GM10266 (cell line): ENCODE measurements around the gene SLC25A6.

Experiments
- DNase-seq: peaks from one replicate; pipeline ENCODE4 v3.0.0; 2012; ENCODE audit errors: extremely low spot score
- CTCF ChIP-seq: IDR thresholded peaks from 2 replicates; pipeline ENCODE4 v1.5.1; 2012; ENCODE audit warnings: mild to moderate bottlenecking, low read depth; ENCODE audit not compliant: control insufficient read depth, insufficient read depth; ENCODE audit errors: missing control alignments

SLC25A6 gene

DNA sequence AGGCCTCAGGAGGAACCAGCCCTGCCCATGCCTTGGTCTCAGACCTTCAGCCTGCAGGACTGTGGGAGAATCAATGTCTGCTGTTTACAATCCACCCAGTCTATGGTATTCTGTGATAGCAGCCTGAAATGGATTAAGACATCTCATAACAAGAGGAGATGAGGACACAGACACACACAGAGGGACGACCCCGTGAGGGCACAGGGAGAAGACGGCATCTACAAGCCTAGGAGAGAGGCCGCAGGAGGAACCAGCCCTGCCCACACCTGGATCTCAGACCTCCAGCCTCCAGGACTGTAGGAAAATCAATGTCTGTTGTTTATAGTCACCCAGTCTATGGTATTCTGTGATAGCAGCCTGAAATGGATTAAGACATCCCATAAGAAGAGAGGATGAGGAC lies 3.3 kb downstream of the SLC25A6 start:
- no peak for DNase-seq
- TF ChIP-seq CTCF: no peak

GRCh38 chrX:1387141-1387776 lies 4.7 kb downstream of the SLC25A6 start:
- peak; percentile 6 for DNase-seq

GRCh38 chrX:1386338-1387127 lies 5.4 kb downstream of the SLC25A6 start:
- no peak for DNase-seq
- TF ChIP-seq CTCF: no peak

More at GRCh38 chrX:1387141-1387776, 4.7 kb downstream of the SLC25A6 start:
- TF ChIP-seq CTCF: no peak

DNA sequence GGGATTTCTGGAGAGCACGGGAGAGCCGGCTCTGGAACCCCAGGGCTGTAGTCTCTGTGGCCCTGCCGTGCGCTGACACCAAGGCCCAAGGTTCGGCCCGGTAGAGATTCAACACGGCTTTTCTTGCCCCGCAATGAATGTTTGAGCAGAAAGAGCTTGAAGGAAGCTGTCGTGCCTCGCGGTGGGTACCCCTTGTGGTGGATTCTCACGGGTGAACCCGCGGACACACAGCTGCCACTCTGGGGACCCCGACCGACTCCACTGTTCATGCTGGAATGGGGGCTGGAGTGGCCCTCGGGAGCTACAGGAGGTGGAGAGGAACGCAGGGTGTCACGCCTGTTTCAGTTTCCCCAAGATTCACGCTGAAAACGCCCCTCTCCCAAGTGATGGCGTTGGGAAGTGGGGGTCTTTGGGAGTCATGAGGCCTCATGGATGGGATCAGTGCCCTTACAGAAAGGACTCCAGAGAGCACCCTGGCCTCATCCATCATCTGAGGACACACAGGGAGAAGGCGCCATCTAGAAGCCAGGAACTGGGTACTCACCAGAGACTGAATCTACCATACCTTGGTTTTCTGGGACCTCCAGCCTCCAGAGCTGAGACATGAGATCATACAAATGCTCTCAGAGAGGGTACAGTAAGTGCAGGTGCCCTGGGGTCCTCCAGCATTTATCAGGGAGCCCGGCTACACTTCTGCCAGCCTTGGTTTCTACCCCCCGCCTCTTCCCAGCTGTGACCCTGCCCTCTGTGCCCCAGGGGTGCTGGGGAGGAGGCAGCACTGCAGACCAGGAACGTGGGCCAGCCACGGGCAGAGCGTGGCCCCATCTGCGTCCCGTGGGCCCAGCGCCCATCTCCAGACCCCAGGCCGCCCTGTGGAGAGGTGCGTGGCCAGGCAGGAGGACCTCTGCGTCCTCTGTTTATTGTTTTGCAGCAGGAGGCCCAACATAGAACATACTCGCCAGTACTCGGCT lies 6.4 kb downstream of the SLC25A6 start:
- TF ChIP-seq CTCF: no peak
- DNase-seq: peak; percentile 13

DNA sequence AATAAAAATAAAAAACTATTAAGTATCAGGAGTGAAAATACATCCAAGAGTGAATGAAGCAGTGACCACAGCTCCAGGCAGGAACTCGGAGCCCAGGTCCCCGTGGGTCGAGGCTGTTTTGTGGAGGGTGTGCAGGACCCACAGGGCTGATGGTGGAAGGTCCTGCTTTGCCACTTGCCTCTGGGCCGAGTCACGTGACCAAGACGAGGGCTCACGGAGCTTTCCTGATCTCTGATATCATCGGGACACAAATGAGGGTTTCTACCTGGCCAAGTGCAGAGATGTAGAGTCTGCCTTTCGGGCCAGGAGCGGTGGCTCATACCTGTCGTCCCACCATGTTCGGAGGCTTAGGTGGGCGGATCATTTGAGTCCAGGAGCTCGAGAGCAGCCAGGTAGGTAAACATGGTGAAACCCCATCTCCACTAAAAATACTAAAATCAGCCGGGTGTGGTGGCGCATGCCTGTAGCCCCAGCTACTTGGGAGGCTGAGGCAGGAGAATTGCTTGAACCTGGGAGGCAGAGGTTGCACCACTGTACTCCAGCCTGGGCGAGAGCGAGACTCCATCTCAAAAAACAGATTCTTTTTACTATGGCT lies 7.2 kb downstream of the SLC25A6 start:
- no peak for TF ChIP-seq CTCF
- peak; percentile 6 for DNase-seq

GRCh38 chrX:1380672-1381233 lies 11.2 kb downstream of the SLC25A6 start:
- no peak for DNase-seq

More at GRCh38 chrX:1380672-1381233, 11.2 kb downstream of the SLC25A6 start:
- TF ChIP-seq CTCF: no peak
